Natural killer cell (primary cell): ENCODE measurements around the gene FRMD4A. TPM values are rescaled to one million over a fixed set of nuclear protein-coding genes. Genes with fewer than 3 reads are reported as not detected.
"Not testable (repeated sequence)": the region's sequence is repeated elsewhere in the genome, so short reads cannot be mapped to it uniquely, and the experiment has no call there.

Experiments
- ATAC-seq, 3 donors: fragments of 150-1000 bp in 2 of 3; fragments of 200-7000 bp in 1 of 3; cut with Tn5 transposase; 1 replicate in 1 of 3; 2 replicates in 2 of 3; pipeline ENCODE4 v1.10.0; 2021; ENCODE audit warnings: mild to moderate bottlenecking in 2 of 3, moderate library complexity in 2 of 3
- DNase-seq, 2 donors: peaks; one replicate each; pipeline versions ENCODE4 v3.0.0 to v3.0.0-alpha.2; 2013 to 2021; ENCODE audit warnings: mixed read lengths in 1 of 2
- H3K27ac ChIP-seq: one replicate; pipeline ENCODE4 v1.5.1; 2013; ENCODE audit warnings: mild to moderate bottlenecking, low read length
- H3K27me3 ChIP-seq: one replicate; pipeline ENCODE4 v1.6.1; 2013; ENCODE audit warnings: low read length; ENCODE audit not compliant: control insufficient read depth, insufficient read depth
- H3K36me3 ChIP-seq: one replicate; pipeline ENCODE4 v1.6.1; 2013; ENCODE audit warnings: low read length; ENCODE audit not compliant: control insufficient read depth, insufficient read depth
- H3K4me1 ChIP-seq: one replicate; pipeline ENCODE4 v1.6.1; 2013; ENCODE audit warnings: low read length; ENCODE audit not compliant: control insufficient read depth, insufficient read depth
- H3K4me3 ChIP-seq: one replicate; pipeline ENCODE4 v1.5.1; 2013; ENCODE audit warnings: low read length
- H3K9me3 ChIP-seq: one replicate; pipeline ENCODE4 v1.6.1; 2013; ENCODE audit warnings: low read length; ENCODE audit not compliant: control insufficient read depth, insufficient read depth
- H3K27ac Mint-ChIP-seq, 2 donors: one replicate each; pipeline ENCODE4 v1.8.0; 2022; ENCODE audit warnings: mild to moderate bottlenecking in 2 of 2, mixed read lengths in 2 of 2, moderate library complexity in 1 of 2
- H3K27me3 Mint-ChIP-seq, 2 donors: one replicate each; pipeline ENCODE4 v1.8.0; 2022; ENCODE audit warnings: low read depth in 2 of 2, mixed read lengths in 2 of 2
- H3K36me3 Mint-ChIP-seq: one replicate; pipeline ENCODE4 v1.8.0; 2022; ENCODE audit warnings: mixed read lengths
- H3K4me1 Mint-ChIP-seq, 2 donors: one replicate each; pipeline ENCODE4 v1.8.0; 2022; ENCODE audit warnings: mixed read lengths in 2 of 2
- H3K4me3 Mint-ChIP-seq: one replicate; pipeline ENCODE4 v1.8.0; 2022; ENCODE audit warnings: mild to moderate bottlenecking, moderate library complexity, mixed read lengths
- H3K9me3 Mint-ChIP-seq, 2 donors: one replicate each; pipeline ENCODE4 v1.8.0; 2022; ENCODE audit warnings: mixed read lengths in 2 of 2
- WGBS: methylation state at CpG from one replicate; pipeline ENCODE4 v1.1.7; 2013; ENCODE audit warnings: missing lambda C conversion rate; ENCODE audit not compliant: insufficient coverage; 5-methylcytosine and 5-hydroxymethylcytosine counted together
- intact Hi-C: fragments of 100-400 bp; cut with micrococcal nuclease; formaldehyde crosslinking; loops from one replicate; pipeline ENCODE4 v1.14.2; 2022
- total RNA-seq, 4 donors: library from RNA; stranded (reverse); fragments of 120-200 nt in 1 of 4; gene quantifications; one replicate each; pipeline versions ENCODE4 v1.2.3 to v1.2.4, GENCODE V29; 2013 to 2022
- TF ChIP-seq, protein P1 (sequence below): fragments of 200-600 bp; IDR thresholded peaks from one replicate; pipeline ENCODE4 v1.8.0; 2022; ENCODE audit warnings: antibody characterized with exemption

Gene FRMD4A
- total RNA-seq, 3 donors from 2014 or later (not counting 1 experiment from before 2014, with no cell fraction given), result 0.36 to 0.38 TPM; not detected in 1

DNA sequence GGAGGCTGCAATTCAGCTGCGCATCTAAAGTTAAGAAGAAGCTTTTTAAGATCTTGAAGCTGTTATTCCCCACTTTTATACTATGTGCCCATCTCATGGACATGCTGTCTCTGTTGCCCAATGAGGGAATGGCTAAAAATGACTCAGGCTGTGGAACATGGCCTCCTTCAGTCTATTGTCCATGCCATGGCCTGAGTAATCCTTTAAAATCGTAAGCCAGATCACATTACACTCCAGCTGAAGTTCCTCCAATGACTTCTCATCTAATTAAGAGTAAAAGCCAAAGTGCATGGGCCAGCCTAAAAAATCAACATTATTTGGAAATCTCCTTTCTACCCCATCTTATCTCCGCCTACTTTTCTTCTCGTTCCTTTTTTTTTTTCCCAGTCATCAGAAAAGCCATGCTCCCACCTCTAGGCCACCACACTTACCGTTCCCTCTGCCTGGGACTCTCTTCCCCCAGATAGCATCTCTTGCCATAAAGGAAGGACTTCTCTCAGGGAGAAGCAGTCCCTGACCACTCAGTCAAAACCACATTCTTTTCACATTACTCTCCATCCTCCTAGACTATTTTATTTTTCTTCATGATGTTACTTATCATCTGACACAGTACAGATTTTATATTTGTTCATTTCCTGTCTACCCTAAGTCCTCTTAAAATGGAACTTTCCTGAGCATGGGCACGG, 406.5 kb downstream of the FRMD4A start:
- Histone ChIP-seq H3K4me3 (no peak overlapping the region), H3K4me1 (no peaks in the 10 kb centered on the region), H3K9me3 (no peaks in the 10 kb centered on the region), H3K27ac (no peak overlapping the region), H3K27me3 (no peaks in the 10 kb centered on the region), H3K36me3 (no peaks in the 10 kb centered on the region)
- Mint-ChIP-seq H3K27me3 (peaks cover 6 to 20% of the 10 kb centered on the region in 2 donors), H3K4me3 (no peak overlapping the region), H3K9me3 (no peaks in the 10 kb centered on the region), H3K4me1 (no peaks in the 10 kb centered on the region), H3K36me3 (no peaks in the 10 kb centered on the region), H3K27ac (no peak overlapping the region)
- TF ChIP-seq, protein P1, sequence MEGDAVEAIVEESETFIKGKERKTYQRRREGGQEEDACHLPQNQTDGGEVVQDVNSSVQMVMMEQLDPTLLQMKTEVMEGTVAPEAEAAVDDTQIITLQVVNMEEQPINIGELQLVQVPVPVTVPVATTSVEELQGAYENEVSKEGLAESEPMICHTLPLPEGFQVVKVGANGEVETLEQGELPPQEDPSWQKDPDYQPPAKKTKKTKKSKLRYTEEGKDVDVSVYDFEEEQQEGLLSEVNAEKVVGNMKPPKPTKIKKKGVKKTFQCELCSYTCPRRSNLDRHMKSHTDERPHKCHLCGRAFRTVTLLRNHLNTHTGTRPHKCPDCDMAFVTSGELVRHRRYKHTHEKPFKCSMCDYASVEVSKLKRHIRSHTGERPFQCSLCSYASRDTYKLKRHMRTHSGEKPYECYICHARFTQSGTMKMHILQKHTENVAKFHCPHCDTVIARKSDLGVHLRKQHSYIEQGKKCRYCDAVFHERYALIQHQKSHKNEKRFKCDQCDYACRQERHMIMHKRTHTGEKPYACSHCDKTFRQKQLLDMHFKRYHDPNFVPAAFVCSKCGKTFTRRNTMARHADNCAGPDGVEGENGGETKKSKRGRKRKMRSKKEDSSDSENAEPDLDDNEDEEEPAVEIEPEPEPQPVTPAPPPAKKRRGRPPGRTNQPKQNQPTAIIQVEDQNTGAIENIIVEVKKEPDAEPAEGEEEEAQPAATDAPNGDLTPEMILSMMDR, result no peak
- no peak for DNase-seq
- WGBS, result 87% methylated on average over 6 of the region's 6 CpGs
- ATAC-seq, result no peak
- intact Hi-C loops, result no loop called here

DNA sequence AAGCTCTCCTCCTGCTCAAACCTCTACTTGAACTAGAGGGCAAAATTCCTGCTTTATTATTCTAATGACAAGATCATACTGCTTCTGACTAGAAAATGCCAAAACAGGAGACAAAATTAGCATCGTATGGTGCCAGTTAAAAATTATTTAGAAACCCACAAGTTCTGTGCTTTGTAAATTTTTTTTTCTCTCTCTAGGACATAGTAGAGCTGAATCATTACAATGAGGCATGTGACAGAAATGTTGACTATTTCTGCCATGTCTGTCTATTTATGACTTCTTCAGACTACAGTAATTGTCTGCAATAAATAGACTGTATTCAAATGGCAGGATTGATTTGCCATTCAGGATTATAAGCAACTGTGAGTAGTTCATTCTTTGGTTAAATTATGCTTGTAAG, 408.1 kb downstream of the FRMD4A start:
- H3K27ac ChIP-seq, result no peak overlapping the region
- no peaks in the 10 kb centered on the region for H3K9me3 Mint-ChIP-seq
- TF ChIP-seq, protein P1, result no peak
- 63% methylated on average over 1 of the region's 1 CpG for WGBS
- no peak overlapping the region for H3K4me3 ChIP-seq
- H3K27ac Mint-ChIP-seq, result no peak overlapping the region
- no peaks in the 10 kb centered on the region for H3K27me3 ChIP-seq
- H3K27me3 Mint-ChIP-seq, result peaks cover 11 to 22% of the 10 kb centered on the region in 2 donors
- no peaks in the 10 kb centered on the region for H3K9me3 ChIP-seq
- DNase-seq (no peak), ATAC-seq (no peak)
- H3K4me1 ChIP-seq, result no peaks in the 10 kb centered on the region
- intact Hi-C loops, result no loop called here
- H3K4me3 Mint-ChIP-seq, result no peak overlapping the region
- no peaks in the 10 kb centered on the region for H3K36me3 Mint-ChIP-seq
- H3K36me3 ChIP-seq, result no peaks in the 10 kb centered on the region
- H3K4me1 Mint-ChIP-seq, result no peaks in the 10 kb centered on the region

DNA sequence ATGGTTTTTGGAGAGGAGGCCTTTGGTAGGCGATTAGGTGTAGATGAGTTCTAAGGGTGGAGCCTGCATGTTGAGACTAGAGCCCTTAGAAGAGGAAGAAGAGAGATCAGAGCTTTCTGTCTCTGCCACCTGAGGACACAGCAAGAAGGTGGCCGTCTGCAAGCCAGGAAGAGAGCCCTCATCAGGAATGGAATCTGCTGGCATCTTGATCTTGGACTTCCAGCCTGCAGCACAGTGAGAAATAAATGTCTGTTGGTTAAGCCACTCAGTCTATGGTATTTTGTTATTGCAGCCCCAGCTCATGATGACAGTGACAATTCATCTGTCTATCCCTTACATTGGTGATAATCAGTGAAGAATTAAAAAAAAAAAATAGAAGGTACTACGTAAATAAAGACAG, 408.8 kb downstream of the FRMD4A start:
- H3K27me3 Mint-ChIP-seq, result peaks cover 11 to 22% of the 10 kb centered on the region in 2 donors
- H3K4me1 Mint-ChIP-seq, result no peaks in the 10 kb centered on the region
- Histone ChIP-seq H3K4me3 (no peak overlapping the region), H3K27ac (no peak overlapping the region), H3K4me1 (no peaks in the 10 kb centered on the region), H3K27me3 (no peaks in the 10 kb centered on the region), H3K36me3 (no peaks in the 10 kb centered on the region), H3K9me3 (no peaks in the 10 kb centered on the region)
- H3K36me3 Mint-ChIP-seq, result no peaks in the 10 kb centered on the region
- intact Hi-C loops, result no loop called here
- ATAC-seq (no peak), DNase-seq (no peak)
- WGBS, result 84% methylated on average over 2 of the region's 3 CpGs
- H3K9me3 Mint-ChIP-seq, result no peaks in the 10 kb centered on the region
- TF ChIP-seq, protein P1, result no peak
- no peak overlapping the region for H3K27ac Mint-ChIP-seq
- no peak overlapping the region for H3K4me3 Mint-ChIP-seq

DNA sequence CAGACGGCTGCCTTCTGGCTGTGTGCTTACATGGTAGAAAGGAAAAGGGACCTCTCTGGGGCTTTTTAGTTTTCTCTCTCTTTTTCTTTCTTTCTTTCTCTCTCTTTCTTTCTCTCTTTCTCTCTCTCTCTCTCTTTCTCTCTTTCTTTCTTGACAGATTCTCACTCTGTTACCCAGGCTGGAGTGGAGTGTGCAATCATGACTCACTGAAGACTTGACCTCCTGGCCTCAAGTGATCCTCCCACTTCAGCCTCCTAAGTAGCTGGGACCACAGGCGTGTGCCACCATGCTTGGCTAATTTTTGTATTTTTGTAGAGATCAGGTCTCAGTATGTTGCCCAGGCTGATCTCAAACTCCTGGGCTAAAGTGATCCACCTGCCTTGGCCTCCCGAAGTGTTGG, 409.6 kb downstream of the FRMD4A start:
- H3K4me1 ChIP-seq, H3K4me3 ChIP-seq, H3K4me3 Mint-ChIP-seq, H3K36me3 ChIP-seq, intact Hi-C loops, H3K9me3 ChIP-seq, H3K4me1 Mint-ChIP-seq, H3K36me3 Mint-ChIP-seq, H3K9me3 Mint-ChIP-seq, DNase-seq, H3K27ac ChIP-seq, ATAC-seq, H3K27ac Mint-ChIP-seq, H3K27me3 ChIP-seq: not testable (repeated sequence)
- WGBS, result 100% methylated on average over 1 of the region's 3 CpGs
- H3K27me3 Mint-ChIP-seq, result peaks cover 11 to 15% of the 10 kb centered on the region in 2 donors
